HEK293 (cell line): ENCODE measurements around the gene SUPT3H.

Source experiments
- CTCF ChIA-PET: fragments of 350-600 bp; formaldehyde crosslinking; extraction: SDS; loops from one replicate; lab custom pipeline; 2021; ENCODE audit warnings: antibody characterized with exemption; lab: Yijun Ruan, JAX
- POLR2A ChIA-PET: fragments of 300-600 bp; formaldehyde crosslinking; extraction: SDS; loops from one replicate; lab custom pipeline; 2020; ENCODE audit warnings: antibody characterized with exemption, inconsistent platforms; lab: Yijun Ruan, JAX
- H3K27ac ChIP-seq: fragments of 200-500 bp; sonication (Bioruptor generic); 2 replicates; pipeline ENCODE4 v1.5.1; 2014; ENCODE audit warnings: low read depth, low read length, control low read depth, inconsistent platforms; ENCODE audit errors: extremely low read depth
- H3K36me3 ChIP-seq, 2 experiments: fragments of 200-500 bp in 1 of 2; sonication (Bioruptor generic) in 1 of 2; 1 replicate in 1 of 2; 2 replicates in 1 of 2; pipeline ENCODE4 v1.5.1; 2014 to 2017; ENCODE audit warnings: inconsistent platforms in 2 of 2, low read length in 2 of 2; ENCODE audit not compliant: control insufficient read depth in 2 of 2, insufficient read depth in 1 of 2
- H3K4me1 ChIP-seq: fragments of 200-500 bp; sonication (Bioruptor generic); 2 replicates; pipeline ENCODE4 v1.5.1; 2014; ENCODE audit warnings: mild to moderate bottlenecking, low read length, inconsistent platforms; ENCODE audit not compliant: control insufficient read depth, insufficient read depth
- H3K4me3 ChIP-seq: 2 replicates; pipeline ENCODE4 v1.5.1; 2011; ENCODE audit warnings: low read depth, mild to moderate bottlenecking, control low read depth, low read length, moderate library complexity
- H3K9me3 ChIP-seq: fragments of 200-500 bp; sonication (Bioruptor generic); 2 replicates; pipeline ENCODE4 v1.5.1; 2014; ENCODE audit warnings: low read depth, low read length, inconsistent platforms; ENCODE audit not compliant: control insufficient read depth, insufficient read depth
- BCL11B ChIP-seq: fragments of 450-650 bp; formaldehyde crosslinking; IDR thresholded peaks from 2 replicates; pipeline ENCODE4 v1.5.1; 2016; ENCODE audit warnings: low read depth, missing biosample characterization, missing genetic modification characterization
- GFI1B ChIP-seq: fragments of 450-650 bp; formaldehyde crosslinking; IDR thresholded peaks from 2 replicates; pipeline ENCODE4 v1.5.1; 2016; ENCODE audit warnings: missing biosample characterization, missing genetic modification characterization
- KLF7 ChIP-seq: fragments of 450-650 bp; formaldehyde crosslinking; IDR thresholded peaks from 2 replicates; pipeline ENCODE4 v1.5.1; 2016; ENCODE audit warnings: missing biosample characterization, missing genetic modification characterization, borderline replicate concordance
- SP7 ChIP-seq: fragments of 450-650 bp; formaldehyde crosslinking; IDR thresholded peaks from 2 replicates; pipeline ENCODE4 v1.5.1; 2016; ENCODE audit warnings: missing biosample characterization, missing genetic modification characterization
- TRIM28 ChIP-seq: IDR thresholded peaks from 2 replicates; pipeline ENCODE4 v1.6.1; 2011; ENCODE audit warnings: low read length, control low read depth, borderline replicate concordance
- ZNF146 ChIP-seq: fragments of 450-650 bp; formaldehyde crosslinking; IDR thresholded peaks from 2 replicates; pipeline ENCODE4 v1.5.1; 2016; ENCODE audit warnings: missing biosample characterization, missing genetic modification characterization
- ZNF24 ChIP-seq: fragments of 450-650 bp; formaldehyde crosslinking; IDR thresholded peaks from 2 replicates; pipeline ENCODE4 v1.5.1; 2016; ENCODE audit warnings: missing biosample characterization, missing genetic modification characterization
- ZNF274 ChIP-seq, 2 experiments: fragments of 200-500 bp in 1 of 2; fragments of 450-650 bp in 1 of 2; sonication (Bioruptor generic) in 1 of 2; formaldehyde crosslinking in 1 of 2; IDR thresholded peaks; 2 replicates each; pipeline versions ENCODE4 v1.5.1 to v1.6.1; 2014 to 2016; ENCODE audit warnings: borderline replicate concordance in 1 of 2, inconsistent platforms in 1 of 2, low read length in 1 of 2, missing biosample characterization in 1 of 2, missing genetic modification characterization in 1 of 2
- ZNF366 ChIP-seq: fragments of 450-650 bp; formaldehyde crosslinking; conservative IDR thresholded peaks from 2 replicates; pipeline ENCODE4 v1.5.1; 2016; ENCODE audit warnings: missing biosample characterization, missing genetic modification characterization
- ZNF501 ChIP-seq: fragments of 450-650 bp; formaldehyde crosslinking; IDR thresholded peaks from 2 replicates; pipeline ENCODE4 v1.5.1; 2016; ENCODE audit warnings: missing biosample characterization, missing genetic modification characterization
- ZNF530 ChIP-seq: fragments of 450-650 bp; formaldehyde crosslinking; IDR thresholded peaks from 2 replicates; pipeline ENCODE4 v1.5.1; 2016; ENCODE audit warnings: low read depth, missing biosample characterization, missing genetic modification characterization
- ZNF558 ChIP-seq: fragments of 450-650 bp; formaldehyde crosslinking; IDR thresholded peaks from 2 replicates; pipeline ENCODE4 v1.5.1; 2016; ENCODE audit warnings: missing biosample characterization, missing genetic modification characterization
- ZNF629 ChIP-seq: fragments of 450-650 bp; formaldehyde crosslinking; IDR thresholded peaks from 2 replicates; pipeline ENCODE4 v1.5.1; 2017; ENCODE audit warnings: missing biosample characterization, missing genetic modification characterization
- TF ChIP-seq, protein P1 (sequence below): fragments of 450-650 bp; formaldehyde crosslinking; conservative IDR thresholded peaks from 2 replicates; pipeline ENCODE4 v1.5.1; 2016; ENCODE audit warnings: low read depth, missing biosample characterization, missing genetic modification characterization
- TF ChIP-seq, protein P2 (sequence below): fragments of 450-650 bp; formaldehyde crosslinking; IDR thresholded peaks from 2 replicates; pipeline ENCODE4 v1.5.1; 2017; ENCODE audit warnings: missing biosample characterization, missing genetic modification characterization
- TF ChIP-seq, protein P3 (sequence below): fragments of 450-650 bp; formaldehyde crosslinking; IDR thresholded peaks from 2 replicates; pipeline ENCODE4 v1.5.1; 2016; ENCODE audit warnings: missing biosample characterization, missing genetic modification characterization
- TF ChIP-seq, protein P4 (sequence below): sonication (generic); formaldehyde crosslinking; IDR thresholded peaks from 2 replicates; pipeline ENCODE4 v1.8.1; 2022; ENCODE audit warnings: mild to moderate bottlenecking, moderate library complexity, missing genetic modification reagents
- TF ChIP-seq, protein P5 (sequence below): fragments of 450-650 bp; formaldehyde crosslinking; IDR thresholded peaks from 2 replicates; pipeline ENCODE4 v1.5.1; 2016; ENCODE audit warnings: missing biosample characterization, missing genetic modification characterization

The SUPT3H gene

DNA sequence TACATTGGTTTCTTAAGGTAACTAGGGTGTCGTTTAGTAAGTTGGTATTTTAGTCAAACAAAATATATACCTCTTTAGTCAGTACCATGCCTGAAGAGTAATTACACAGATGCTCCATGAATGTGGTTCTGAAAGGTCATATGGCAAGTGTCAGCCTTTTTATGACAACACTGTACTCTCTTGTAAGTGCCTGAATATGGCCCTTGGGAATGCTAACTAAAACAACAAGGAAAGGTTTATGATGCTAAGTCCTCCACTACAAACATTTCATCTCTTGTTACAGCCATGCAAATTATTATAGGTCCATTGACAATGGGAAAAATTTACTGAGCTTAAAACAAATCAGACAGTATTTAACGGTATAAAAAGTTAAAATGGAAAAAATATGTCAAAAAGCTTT, 39.0 kb upstream of the SUPT3H start (continued):
- TF ChIP-seq ZNF501 (tag by site-specific recombination): 0 out of 2 replicates have a peak, but pooled peaks have one; percentile 51
- TF ChIP-seq, protein P1, sequence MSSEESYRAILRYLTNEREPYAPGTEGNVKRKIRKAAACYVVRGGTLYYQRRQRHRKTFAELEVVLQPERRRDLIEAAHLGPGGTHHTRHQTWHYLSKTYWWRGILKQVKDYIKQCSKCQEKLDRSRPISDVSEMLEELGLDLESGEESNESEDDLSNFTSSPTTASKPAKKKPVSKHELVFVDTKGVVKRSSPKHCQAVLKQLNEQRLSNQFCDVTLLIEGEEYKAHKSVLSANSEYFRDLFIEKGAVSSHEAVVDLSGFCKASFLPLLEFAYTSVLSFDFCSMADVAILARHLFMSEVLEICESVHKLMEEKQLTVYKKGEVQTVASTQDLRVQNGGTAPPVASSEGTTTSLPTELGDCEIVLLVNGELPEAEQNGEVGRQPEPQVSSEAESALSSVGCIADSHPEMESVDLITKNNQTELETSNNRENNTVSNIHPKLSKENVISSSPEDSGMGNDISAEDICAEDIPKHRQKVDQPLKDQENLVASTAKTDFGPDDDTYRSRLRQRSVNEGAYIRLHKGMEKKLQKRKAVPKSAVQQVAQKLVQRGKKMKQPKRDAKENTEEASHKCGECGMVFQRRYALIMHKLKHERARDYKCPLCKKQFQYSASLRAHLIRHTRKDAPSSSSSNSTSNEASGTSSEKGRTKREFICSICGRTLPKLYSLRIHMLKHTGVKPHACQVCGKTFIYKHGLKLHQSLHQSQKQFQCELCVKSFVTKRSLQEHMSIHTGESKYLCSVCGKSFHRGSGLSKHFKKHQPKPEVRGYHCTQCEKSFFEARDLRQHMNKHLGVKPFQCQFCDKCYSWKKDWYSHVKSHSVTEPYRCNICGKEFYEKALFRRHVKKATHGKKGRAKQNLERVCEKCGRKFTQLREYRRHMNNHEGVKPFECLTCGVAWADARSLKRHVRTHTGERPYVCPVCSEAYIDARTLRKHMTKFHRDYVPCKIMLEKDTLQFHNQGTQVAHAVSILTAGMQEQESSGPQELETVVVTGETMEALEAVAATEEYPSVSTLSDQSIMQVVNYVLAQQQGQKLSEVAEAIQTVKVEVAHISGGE: no peak
- TF ChIP-seq GFI1B (tag by site-specific recombination): peak; percentile 80
- TF ChIP-seq TRIM28: peak; percentile 77; the same call in 1 of the 2 replicates
- no peak for TF ChIP-seq KLF7 (tag by site-specific recombination)
- no peak for TF ChIP-seq ZNF530 (tag by site-specific recombination)
- peak; percentile 83 for TF ChIP-seq SP7
- peak; percentile 87 for TF ChIP-seq ZNF24
- TF ChIP-seq, protein P2, sequence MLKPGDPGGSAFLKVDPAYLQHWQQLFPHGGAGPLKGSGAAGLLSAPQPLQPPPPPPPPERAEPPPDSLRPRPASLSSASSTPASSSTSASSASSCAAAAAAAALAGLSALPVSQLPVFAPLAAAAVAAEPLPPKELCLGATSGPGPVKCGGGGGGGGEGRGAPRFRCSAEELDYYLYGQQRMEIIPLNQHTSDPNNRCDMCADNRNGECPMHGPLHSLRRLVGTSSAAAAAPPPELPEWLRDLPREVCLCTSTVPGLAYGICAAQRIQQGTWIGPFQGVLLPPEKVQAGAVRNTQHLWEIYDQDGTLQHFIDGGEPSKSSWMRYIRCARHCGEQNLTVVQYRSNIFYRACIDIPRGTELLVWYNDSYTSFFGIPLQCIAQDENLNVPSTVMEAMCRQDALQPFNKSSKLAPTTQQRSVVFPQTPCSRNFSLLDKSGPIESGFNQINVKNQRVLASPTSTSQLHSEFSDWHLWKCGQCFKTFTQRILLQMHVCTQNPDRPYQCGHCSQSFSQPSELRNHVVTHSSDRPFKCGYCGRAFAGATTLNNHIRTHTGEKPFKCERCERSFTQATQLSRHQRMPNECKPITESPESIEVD (tag by site-specific recombination): peak; percentile 97
- TF ChIP-seq, protein P3, sequence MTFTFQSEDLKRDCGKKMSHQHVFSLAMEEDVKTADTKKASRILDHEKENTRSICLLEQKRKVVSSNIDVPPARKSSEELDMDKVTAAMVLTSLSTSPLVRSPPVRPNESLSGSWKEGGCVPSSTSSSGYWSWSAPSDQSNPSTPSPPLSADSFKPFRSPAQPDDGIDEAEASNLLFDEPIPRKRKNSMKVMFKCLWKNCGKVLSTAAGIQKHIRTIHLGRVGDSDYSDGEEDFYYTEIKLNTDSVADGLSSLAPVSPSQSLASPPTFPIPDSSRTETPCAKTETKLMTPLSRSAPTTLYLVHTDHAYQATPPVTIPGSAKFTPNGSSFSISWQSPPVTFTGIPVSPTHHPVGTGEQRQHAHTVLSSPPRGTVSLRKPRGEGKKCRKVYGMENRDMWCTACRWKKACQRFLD (tag by site-specific recombination): no peak
- TF ChIP-seq ZNF366 (tag by site-specific recombination): peak; percentile 73
- TF ChIP-seq ZNF558 (tag by site-specific recombination): peak; percentile 58; the same call in 1 of the 2 replicates
- no peak for TF ChIP-seq BCL11B
- TF ChIP-seq, protein P4, sequence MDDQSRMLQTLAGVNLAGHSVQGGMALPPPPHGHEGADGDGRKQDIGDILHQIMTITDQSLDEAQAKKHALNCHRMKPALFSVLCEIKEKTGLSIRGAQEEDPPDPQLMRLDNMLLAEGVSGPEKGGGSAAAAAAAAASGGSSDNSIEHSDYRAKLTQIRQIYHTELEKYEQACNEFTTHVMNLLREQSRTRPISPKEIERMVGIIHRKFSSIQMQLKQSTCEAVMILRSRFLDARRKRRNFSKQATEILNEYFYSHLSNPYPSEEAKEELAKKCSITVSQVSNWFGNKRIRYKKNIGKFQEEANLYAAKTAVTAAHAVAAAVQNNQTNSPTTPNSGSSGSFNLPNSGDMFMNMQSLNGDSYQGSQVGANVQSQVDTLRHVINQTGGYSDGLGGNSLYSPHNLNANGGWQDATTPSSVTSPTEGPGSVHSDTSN: no peak
- TF ChIP-seq ZNF629: peak; percentile 84
- no peak for TF ChIP-seq ZNF274 (IDR thresholded peaks at IDR 0.05; ENCODE audit: low read length)
- TF ChIP-seq ZNF274 (tag by site-specific recombination; IDR thresholded peaks at IDR 0.05; ENCODE audit: borderline replicate concordance): no peak
- TF ChIP-seq, protein P5, sequence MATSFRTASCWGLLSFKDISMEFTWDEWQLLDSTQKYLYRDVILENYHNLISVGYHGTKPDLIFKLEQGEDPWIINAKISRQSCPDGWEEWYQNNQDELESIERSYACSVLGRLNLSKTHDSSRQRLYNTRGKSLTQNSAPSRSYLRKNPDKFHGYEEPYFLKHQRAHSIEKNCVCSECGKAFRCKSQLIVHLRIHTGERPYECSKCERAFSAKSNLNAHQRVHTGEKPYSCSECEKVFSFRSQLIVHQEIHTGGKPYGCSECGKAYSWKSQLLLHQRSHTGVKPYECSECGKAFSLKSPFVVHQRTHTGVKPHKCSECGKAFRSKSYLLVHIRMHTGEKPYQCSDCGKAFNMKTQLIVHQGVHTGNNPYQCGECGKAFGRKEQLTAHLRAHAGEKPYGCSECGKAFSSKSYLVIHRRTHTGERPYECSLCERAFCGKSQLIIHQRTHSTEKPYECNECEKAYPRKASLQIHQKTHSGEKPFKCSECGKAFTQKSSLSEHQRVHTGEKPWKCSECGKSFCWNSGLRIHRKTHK: no peak

DNA sequence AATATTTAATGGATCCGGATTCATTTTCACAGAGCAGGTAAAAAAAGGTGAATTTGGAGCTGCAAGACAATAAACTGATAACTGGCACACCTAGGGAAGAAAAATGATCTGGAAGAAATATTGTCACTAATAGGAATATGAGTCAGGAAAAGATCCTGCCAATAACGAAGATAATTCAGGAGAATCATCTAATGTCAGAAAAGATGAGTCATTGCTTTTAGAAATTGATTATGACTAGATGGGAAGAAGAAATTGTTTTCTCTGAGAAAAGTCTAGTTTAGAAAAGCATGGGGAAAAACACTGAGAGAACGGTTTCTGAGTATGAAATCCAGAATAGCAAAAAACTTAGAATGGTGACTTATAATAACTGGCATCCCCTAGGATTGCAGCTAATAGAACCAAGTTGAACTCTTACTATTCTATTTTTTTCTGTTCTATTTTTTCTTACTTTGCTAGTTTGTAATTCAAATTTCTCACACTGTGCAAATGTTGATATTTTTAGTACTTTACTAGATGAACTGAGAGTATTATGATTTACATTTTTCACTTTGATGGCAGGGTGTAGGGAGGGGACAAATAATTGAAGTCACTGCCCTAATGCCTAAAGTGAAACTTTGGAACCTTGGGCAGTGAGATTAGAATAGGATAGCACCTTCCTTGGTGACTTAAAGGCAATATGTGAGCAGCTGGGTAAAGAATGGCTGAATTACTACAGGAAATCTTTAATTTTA, 38.2 kb upstream of the SUPT3H start:
- no peak for TF ChIP-seq ZNF146
- 0 out of 2 replicates have a peak, but pooled peaks have one; percentile 8 for TF ChIP-seq ZNF366 (tag by site-specific recombination)
- H3K27ac ChIP-seq: peak overlapping the region; percentile 8; the same call in 1 of the 2 replicates
- no peaks in the 10 kb centered on the region for H3K36me3 ChIP-seq
- ChIA-PET CTCF (interaction anchor here (1.4 kb wide), 1 partner anchor 760 kb away, joined by 4 read pairs; no protein-coding TSS in a partner anchor), POLR2A (no interaction called here)
- H3K9me3 ChIP-seq: no peaks in the 10 kb centered on the region
- peaks cover 28% of the 10 kb centered on the region for H3K4me1 ChIP-seq
- no peak overlapping the region for H3K4me3 ChIP-seq
